Ovary (tissue), 9 donors: Measurements from ENCODE around the gene ZNF768. TPM values are rescaled to one million over a fixed set of nuclear protein-coding genes. Genes with fewer than 3 reads are reported as not detected.

Source experiments
- DNase-seq, 5 donors: peaks; one replicate each; pipeline ENCODE4 v3.0.0-alpha.2; 2019 to 2020
- H3K27ac ChIP-seq, 2 donors: fragments of 200-600 bp; one replicate each; pipeline versions ENCODE4 v1.5.1 to v1.8.0; 2019 to 2022
- H3K27me3 ChIP-seq: fragments of 200-600 bp; one replicate; pipeline ENCODE4 v1.8.0; 2022
- H3K36me3 ChIP-seq: fragments of 200-600 bp; sonication (generic); one replicate; pipeline ENCODE4 v1.5.1; 2019
- H3K4me1 ChIP-seq: one replicate; pipeline ENCODE4 v1.8.1; 2013; ENCODE audit warnings: mild to moderate bottlenecking, moderate library complexity; ENCODE audit not compliant: insufficient read depth
- H3K4me3 ChIP-seq: fragments of 200-600 bp; sonication (generic); one replicate; pipeline ENCODE4 v1.5.1; 2017
- H3K9me3 ChIP-seq, 2 donors: fragments of 200-600 bp in 1 of 2; sonication (generic) in 1 of 2; one replicate each; pipeline versions ENCODE4 v1.5.1 to v1.8.1; 2013 to 2019; ENCODE audit warnings: mild to moderate bottlenecking in 1 of 2, moderate library complexity in 1 of 2
- EP300 ChIP-seq: sonication (generic); formaldehyde crosslinking; IDR thresholded peaks from one replicate; pipeline ENCODE4 v1.6.1; 2017; ENCODE audit warnings: antibody characterized with exemption
- POLR2A ChIP-seq: fragments of 450-650 bp; IDR thresholded peaks from one replicate; pipeline ENCODE4 v1.6.1; 2017; ENCODE audit warnings: antibody characterized with exemption, mild to moderate bottlenecking, moderate library complexity
- WGBS, 3 donors: extraction: QIAGEN DNeasy Blood & Tissue Kit in 1 of 3; methylation state at CpG; one replicate each; pipeline versions ENCODE4 v1.1.5 to v1.1.7; 2013 to 2017; 5-methylcytosine and 5-hydroxymethylcytosine counted together
- intact Hi-C, 4 donors: fragments of 100-400 bp; cut with DNase I; formaldehyde crosslinking; loops; one replicate each; pipeline versions ENCODE4 v1.11.0 to v1.15.1; 2022 to 2023
- polyA plus RNA-seq, 2 donors: library from polyadenylated mRNA; stranded (reverse); fragments of 200-250 nt in 1 of 2; fragments of 350-450 nt in 1 of 2; fragmentation: Illumina TruSeq in 1 of 2; extraction: RNeasy Lipid Tissue Mini Kit (QIAGEN cat#74804) in 1 of 2; gene quantifications; one replicate each; pipeline ENCODE4 v1.2.3, GENCODE V29; 2013 to 2014
- total RNA-seq, 7 donors: library from RNA; depleted of rRNA in 2 of 7; stranded (reverse); fragments of >200 nt in 2 of 7; fragmentation: NEBNext Ultra II Directional in 3 of 7; extraction: Animal tissue kit (Norgen Biotek cat#: 25700) in 3 of 7; gene quantifications; one replicate each; pipeline versions ENCODE4 v1.1.0 to v1.2.4, GENCODE V29; 2016 to 2023
- TF ChIP-seq, protein P1 (sequence below), 3 donors: fragments of 450-650 bp in 2 of 3; fragments of 200-600 bp in 1 of 3; IDR thresholded peaks; one replicate each; pipeline versions ENCODE4 v1.5.1 to v1.8.0; 2016 to 2022; ENCODE audit warnings: antibody characterized with exemption in 3 of 3, mild to moderate bottlenecking in 1 of 3
- donor health status: DM: no; HTN: no; CAD: no; lungs with moderate emphysema.
- donor health status: DM: no; HTN: no; CAD: no.
- donor health status: Bipolar disorder and iron deficiency.
- donor health status: DM: yes; HTN: yes; CAD: no.
- donor health status: DM: no; HTN: no; CAD: no.
- donor health status: DM: yes; HTN: yes; CAD: no.

The ZNF768 gene
- total and polyA plus RNA-seq, 9 donors = 12.4 to 43.2 (median 38.6) TPM

DNA sequence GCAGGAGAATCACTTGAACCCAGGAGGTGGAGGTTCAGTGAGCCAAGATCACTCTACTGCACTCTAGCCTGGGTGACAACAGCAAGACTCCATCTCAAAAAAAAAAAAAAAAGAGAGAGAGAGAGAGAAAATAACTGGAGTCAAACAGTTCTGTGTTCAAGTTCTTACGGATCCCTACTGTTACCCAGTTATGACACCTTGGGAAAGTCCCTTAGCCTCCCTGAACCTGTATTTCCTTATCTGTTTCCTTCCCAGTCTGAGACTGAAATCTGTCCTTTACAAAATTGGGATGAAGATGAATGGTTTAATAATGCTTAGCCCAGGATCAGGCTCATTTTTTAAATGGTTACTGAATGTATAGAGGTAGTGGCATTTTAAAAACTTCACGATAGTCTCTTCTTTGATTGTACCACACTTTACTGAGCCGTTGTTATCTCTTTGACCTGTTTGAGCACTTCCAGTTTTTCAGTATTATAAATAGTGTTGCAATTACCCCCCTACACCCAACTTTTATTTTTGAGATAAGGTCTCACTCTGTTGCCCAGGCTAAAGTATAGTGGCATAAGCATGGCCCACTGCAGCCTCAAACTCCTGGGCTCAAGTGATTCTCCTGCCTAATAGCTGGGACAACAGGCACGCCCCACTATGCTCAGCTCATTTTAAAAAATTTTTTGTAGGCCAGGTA is 17.1 kb downstream of the ZNF768 start:
- TF ChIP-seq POLR2A (no peak), EP300 (no peak)
- TF ChIP-seq, protein P1, sequence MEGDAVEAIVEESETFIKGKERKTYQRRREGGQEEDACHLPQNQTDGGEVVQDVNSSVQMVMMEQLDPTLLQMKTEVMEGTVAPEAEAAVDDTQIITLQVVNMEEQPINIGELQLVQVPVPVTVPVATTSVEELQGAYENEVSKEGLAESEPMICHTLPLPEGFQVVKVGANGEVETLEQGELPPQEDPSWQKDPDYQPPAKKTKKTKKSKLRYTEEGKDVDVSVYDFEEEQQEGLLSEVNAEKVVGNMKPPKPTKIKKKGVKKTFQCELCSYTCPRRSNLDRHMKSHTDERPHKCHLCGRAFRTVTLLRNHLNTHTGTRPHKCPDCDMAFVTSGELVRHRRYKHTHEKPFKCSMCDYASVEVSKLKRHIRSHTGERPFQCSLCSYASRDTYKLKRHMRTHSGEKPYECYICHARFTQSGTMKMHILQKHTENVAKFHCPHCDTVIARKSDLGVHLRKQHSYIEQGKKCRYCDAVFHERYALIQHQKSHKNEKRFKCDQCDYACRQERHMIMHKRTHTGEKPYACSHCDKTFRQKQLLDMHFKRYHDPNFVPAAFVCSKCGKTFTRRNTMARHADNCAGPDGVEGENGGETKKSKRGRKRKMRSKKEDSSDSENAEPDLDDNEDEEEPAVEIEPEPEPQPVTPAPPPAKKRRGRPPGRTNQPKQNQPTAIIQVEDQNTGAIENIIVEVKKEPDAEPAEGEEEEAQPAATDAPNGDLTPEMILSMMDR (IDR thresholded peaks at IDR 0.05) = no peak
- Histone ChIP-seq H3K4me3 (no peak overlapping the region), H3K4me1 (no peaks in the 10 kb centered on the region), H3K9me3 (no peaks in the 10 kb centered on the region), H3K27ac (no peak overlapping the region), H3K36me3 (no peaks in the 10 kb centered on the region), H3K27me3 (no peaks in the 10 kb centered on the region)
- no peak for DNase-seq
- intact Hi-C loops = no loop called here
- WGBS, 3 donors = 67 to 76% (median 70%) methylated on average over 4 of the region's 4 CpGs

DNA sequence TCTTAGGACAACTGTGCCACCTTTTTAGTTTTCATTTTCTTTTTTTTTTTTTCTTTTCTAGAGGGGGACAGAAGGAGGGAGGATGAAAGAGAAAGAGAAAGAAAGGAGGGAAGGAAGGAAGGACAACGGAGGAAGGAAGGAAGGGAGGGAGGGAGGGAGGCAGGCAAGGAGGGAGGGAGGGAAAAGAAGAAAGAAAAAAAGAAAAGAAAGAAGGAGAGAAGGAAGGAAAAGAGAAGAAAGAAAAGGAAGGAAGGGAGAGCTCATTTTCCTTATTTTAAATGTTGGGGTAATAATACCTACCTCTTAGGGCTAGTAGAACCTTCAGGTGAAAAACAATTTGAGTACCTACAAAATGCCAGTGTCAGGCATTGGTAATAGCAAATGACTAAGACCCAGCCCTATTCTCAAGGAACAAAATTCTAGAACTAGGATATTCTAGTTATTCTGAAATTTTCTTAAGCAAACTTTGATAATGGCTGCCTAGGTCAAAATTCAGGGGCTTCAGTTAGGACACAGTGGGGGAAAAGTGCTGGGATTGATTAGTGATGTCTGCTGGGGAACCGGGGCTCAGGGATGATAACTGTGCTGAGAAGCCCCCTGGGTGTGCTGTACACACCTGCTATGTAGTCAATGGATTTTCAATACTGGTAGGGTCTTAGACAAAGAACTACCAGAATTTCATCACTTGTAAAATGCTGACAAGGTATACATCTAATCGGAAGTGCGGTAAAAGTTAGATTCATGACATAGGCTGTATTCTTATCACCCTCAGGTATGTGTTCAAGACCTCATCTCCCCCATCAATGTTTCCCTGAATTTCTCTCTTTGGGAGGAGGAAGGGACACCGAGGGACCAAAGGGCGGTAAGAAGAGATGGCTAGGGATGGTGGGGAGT is 22.7 kb downstream of the ZNF768 start:
- intact Hi-C loops = no loop called here
- H3K36me3 ChIP-seq = no peaks in the 10 kb centered on the region
- no peak overlapping the region for H3K4me3 ChIP-seq
- DNase-seq = no peak
- H3K4me1 ChIP-seq = no peaks in the 10 kb centered on the region
- no peaks in the 10 kb centered on the region for H3K27me3 ChIP-seq
- WGBS, 3 donors = 70 to 73% (median 71%) methylated on average over 6 of the region's 6 CpGs
- no peaks in the 10 kb centered on the region for H3K9me3 ChIP-seq
- H3K27ac ChIP-seq = no peak overlapping the region
- TF ChIP-seq POLR2A (no peak), EP300 (no peak)
- TF ChIP-seq, protein P1 (IDR thresholded peaks at IDR 0.05) = no peak

DNA sequence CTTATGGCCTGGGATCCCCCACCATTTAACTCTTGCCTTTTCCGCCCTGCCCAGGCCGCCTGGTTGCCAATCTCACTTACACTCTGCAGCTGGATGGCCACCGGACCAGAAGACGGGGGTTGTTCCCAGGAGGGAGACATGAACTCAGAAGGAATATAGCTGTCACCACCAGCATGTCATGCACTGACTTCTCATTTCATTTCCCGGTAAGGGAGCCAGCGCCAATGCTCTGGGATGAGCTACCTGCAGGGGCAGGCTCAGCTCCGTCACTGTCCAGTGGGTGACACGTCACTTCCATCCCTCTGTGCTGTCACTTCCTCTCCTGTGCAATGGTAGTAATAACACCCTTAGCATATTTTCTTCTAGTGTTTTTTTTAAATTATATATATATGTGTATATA is 27.1 kb downstream of the ZNF768 start:
- no peak overlapping the region for H3K27ac ChIP-seq
- WGBS, 3 donors = 66 to 74% (median 70%) methylated on average over 8 of the region's 8 CpGs

DNA sequence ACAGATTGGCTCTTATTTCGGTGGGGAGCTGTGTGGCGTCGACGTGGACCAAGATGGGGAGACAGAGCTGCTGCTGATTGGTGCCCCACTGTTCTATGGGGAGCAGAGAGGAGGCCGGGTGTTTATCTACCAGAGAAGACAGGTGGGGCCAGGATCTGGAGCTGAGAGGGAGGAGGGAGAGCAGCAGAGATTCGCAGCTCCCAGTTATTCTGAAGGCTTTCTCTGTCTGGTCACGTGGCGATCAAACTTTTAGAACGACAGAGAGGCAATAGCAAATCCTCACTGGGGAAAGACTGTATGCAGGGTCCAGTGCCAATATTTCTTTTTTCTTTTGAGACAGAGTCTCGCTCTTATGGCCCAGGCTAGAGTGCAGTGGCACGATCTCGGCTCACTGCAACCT is 31.7 kb downstream of the ZNF768 start:
- H3K9me3 ChIP-seq = no peaks in the 10 kb centered on the region
- no peak overlapping the region for H3K27ac ChIP-seq
- DNase-seq = no peak
- H3K4me3 ChIP-seq = no peak overlapping the region
- TF ChIP-seq POLR2A (no peak), EP300 (no peak)
- TF ChIP-seq, protein P1 (IDR thresholded peaks at IDR 0.05) = no peak
- no peaks in the 10 kb centered on the region for H3K27me3 ChIP-seq
- H3K4me1 ChIP-seq = no peaks in the 10 kb centered on the region
- intact Hi-C loops = no loop called here
- WGBS, 3 donors = 45 to 65% (median 51%) methylated on average over 12 of the region's 12 CpGs
- H3K36me3 ChIP-seq = no peaks in the 10 kb centered on the region

More for the DNA sequence above, 27.1 kb downstream of the ZNF768 start:
- Histone ChIP-seq H3K9me3 (no peaks in the 10 kb centered on the region), H3K27me3 (no peaks in the 10 kb centered on the region), H3K4me3 (no peak overlapping the region), H3K36me3 (no peaks in the 10 kb centered on the region), H3K4me1 (no peaks in the 10 kb centered on the region)
- TF ChIP-seq EP300 (no peak), POLR2A (no peak)
- TF ChIP-seq, protein P1 (IDR thresholded peaks at IDR 0.05) = no peak
- intact Hi-C loops = no loop called here
- no peak for DNase-seq
